Stimulated activated CD8-positive, alpha-beta memory T cell treated with anti-CD3 and anti-CD28 coated beads, Interleukin-12 subunit alpha, Interleukin-12 subunit beta, amount 100 ng/mL, for 4 hours (primary cell): ENCODE data around the gene RAB11FIP4.

Experiments
- DNase-seq: peaks from one replicate; pipeline ENCODE4 v3.0.0-alpha.2; 2020; ENCODE audit warnings: low read depth

The RAB11FIP4 gene

DNA sequence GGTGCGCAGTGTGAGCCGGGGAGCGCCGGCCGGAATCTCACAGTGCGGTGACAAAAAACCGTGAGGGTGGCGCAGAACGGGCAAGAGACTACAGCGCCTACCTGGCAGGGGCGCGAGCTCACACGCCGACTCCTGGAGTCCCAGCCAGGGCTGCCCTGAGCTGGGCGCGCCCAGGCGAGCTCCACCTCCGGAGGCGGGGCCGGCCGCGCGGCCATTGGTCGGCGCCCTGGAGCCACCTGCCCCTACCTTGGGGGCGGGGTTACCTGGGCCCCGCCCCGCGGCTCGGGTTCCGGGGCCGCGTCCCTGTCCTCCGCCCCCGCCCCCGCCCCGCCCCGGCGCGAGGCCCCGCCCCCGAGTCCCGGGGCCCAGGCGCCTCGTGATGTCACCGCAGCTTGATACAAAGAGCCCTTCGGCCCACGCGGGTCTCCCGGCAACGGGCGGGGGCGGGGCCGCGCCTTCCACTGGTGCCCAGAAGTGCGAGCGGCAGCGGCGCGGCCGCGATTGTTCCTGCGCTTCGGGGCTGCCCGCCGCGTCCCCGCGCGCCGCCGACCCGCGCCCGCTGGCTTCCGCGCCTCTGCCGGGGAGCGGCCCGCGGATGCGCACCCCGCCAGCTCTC, 96.3 kb downstream of the RAB11FIP4 start:
- DNase-seq: peak; percentile 96

DNA sequence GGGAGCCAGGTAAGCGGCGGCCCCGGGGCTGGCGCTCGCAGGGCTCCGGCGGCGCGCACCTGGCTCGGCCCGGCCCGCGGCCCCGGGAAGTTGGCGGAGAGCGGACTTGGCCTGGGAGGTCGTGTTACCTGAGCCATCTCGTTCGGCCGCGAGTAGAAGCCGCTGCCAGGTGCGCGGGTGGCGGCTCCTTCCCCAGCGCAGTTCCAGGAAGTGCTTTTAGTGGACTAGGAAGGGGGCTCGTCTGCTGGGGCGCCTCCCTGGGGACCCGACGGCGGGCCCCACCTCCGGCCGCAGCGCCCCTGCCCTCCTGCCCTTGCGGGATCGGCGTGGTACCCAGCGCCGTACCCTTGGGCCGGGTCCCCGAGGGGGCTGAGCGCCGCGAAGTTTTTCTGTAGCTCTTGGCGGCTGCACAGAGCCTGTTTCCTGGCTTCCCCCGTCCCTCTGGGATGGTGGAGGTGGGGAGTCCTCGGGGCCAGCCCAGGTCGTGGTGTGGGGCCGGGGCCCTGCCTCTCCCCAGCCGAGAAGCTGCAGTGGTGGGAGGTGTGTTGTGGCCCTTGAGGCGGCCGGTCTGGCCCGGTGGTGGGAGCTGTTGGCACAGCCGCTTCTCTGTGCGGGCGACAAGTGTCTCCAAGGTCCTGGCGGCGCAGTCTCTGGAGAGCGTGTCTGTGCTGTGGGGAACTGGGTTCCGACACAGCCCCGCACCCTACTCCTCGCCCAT, 96.9 kb downstream of the RAB11FIP4 start:
- DNase-seq: no peak

DNA sequence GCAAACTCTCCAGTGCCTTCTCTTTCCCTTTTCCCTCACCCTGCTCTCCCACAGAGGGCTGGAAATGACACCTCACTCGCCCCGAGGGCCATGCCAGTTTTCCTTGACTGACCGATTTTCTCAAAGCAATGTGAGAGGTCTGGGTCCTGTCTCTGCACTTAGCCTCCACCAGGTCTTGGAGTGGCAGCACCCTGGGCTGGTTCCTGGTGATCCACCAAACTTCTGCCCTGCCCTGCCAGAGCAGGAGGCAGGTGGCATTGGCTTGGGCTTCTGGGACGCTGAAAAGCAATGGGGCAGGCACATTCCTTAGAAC, 97.5 kb downstream of the RAB11FIP4 start:
- DNase-seq: no peak

DNA sequence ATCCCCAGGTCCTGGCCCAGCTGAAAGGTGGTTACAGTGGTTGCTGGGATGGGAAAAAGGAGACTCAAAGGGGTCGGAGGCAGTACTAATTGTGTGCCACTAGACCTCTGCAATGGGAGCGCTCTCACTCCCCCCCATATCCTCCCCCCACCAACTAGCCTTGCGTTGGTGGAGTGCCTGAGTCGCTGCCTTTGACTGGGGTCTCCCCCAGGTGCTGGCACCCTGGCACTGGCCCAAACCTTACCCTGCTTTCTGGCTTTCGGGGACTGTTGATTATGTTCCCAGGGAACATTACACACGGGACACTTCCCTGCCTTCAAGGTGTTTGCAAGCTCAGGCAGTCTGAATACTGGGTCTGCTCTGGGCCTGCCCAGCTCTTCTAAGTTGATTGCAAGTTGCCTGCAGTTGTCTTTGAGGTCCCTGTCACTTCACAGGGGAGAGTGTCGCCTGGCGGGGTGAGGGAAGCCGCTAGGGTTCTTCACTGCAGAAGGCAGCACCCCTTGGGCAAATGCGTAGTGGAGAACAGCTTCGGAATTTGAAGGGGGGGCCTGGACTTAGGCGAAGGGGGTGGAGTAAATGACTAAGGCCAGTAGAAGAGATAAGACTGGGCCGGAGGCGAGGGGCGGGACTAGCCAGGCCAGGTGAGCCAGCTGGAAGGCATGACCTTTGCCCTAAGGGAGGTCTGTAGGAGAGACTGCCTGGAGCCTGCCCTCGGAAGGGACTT, 98.0 kb downstream of the RAB11FIP4 start:
- no peak for DNase-seq

- no peak for DNase-seq
Measured at GRCh38 chr17:31490019-31490650, 98.7 kb downstream of the RAB11FIP4 start.

- DNase-seq: no peak
Measured at GRCh38 chr17:31490671-31491375, 99.3 kb downstream of the RAB11FIP4 start.

- DNase-seq: no peak
Measured at GRCh38 chr17:31491376-31492131, 100.1 kb downstream of the RAB11FIP4 start.

DNA sequence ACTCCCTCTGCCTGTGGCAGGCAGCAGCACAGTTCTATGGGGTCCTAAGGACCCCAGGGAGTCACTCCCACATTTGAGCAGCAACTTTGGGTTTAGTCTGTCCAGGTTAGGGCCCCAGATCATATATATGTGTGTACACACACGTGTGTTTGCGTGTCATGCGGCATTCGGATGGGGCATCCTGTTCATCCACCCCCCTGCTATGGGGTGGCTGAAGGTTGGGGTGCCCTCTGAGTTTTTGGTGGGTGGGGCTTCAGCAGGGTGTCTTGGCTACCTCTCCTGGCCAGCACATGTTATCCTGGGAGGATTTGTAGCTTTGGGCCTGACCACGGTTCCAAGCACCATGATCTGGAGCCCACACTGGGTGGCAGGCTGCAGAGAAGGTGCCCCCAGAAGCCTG, 100.7 kb downstream of the RAB11FIP4 start:
- DNase-seq: no peak

DNA sequence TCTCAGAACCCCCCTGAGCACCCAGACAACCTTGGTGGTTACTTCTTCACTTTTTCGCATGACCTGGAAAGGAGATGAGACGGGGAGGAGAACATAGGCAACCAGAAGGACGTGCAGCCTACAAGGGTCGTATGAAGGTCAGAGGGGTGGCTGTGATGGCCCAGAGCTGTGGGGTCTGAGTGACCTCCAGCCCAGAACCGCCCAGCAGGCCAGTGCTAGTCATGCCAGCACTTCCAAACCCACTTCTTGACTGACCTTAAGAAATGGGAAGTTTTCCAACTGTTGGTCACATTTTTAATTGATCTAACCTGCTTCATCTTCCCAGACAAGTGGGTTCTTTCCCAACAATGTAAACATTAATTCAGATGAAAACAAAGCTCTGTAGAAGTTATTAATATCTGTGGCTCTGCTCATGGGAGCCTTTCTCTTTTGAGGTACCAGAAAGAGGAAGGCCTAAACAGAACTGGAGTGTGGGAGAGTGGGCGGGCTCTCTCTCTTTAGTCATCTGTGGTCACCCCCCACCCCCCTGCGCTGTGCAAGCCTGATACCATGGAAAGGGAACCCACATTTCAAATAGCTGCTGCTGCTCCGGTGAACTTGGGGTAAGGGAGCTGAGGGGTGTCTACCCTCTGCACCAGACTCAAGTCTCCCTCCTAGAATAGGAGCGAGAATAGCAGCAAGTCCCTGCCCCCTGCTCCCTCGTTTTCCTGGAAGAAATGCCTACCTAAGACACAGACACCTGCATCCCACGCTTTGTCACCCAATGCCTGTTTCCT, 101.6 kb downstream of the RAB11FIP4 start:
- DNase-seq: peak; percentile 65

- no peak for DNase-seq
Measured at GRCh38 chr17:31493656-31494155, 102.2 kb downstream of the RAB11FIP4 start.

GRCh38 chr17:31494259-31495021, 103.0 kb downstream of the RAB11FIP4 start:
- peak; percentile 48 for DNase-seq

DNA sequence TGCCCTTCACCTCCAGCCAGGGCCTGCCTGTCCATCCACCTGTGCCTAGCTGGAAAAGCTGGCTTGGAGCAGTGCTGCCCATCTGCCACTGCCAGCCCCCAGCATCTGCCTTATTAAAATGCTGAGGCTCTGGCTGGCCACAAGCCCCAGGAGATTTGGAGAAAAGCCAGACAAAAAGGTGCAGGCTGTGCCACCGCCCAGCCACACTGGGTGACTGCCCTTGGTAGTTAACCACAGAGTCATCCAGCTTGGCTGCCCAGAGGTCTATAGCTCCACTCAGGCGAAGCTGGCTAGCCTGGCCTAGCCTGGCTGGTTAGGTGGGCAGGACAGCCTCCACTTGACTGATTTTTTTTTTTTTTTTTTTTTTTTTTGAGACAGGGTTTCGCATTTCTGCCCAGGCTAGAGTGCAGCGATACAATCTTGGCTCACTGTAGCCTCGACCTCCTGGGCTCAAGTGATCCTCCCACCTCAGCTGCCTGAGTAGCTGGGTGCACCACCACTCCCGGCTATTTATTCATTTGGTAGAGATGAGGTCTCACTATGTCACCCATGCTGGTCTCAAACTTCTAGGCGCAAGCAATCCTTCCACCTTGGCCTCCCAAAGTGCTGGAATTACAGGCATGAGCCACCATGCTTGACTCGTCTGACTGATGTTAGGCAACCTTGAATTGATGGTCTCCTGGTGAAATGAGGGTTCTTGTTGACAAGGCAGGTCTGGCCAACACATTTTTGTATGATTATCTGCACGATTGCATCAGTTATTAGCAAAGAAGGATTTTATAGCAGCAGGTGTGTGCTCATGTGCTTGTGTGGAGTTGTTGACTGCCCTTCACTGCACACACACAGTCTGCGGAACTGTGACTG, 103.8 kb downstream of the RAB11FIP4 start:
- no peak for DNase-seq

DNA sequence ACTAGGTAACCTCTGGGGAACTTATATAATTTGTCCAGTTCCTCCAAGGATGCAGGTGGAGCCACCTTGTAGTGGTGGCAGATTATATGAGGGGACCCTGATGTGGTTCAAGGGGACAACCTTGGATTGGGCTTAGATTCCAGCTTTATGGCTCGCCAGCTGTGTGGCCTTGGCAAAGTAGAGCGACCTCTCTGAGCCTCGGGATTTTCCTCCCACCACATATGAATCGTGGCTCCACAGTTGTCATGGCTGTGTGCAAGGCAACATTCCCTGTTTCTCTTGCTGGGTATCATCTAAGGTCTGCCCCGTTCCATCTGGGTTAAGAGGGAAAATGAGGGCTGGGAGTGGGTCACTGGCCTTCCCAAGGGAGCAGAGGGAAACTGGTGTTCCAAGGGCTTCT, 104.6 kb downstream of the RAB11FIP4 start:
- no peak for DNase-seq

DNA sequence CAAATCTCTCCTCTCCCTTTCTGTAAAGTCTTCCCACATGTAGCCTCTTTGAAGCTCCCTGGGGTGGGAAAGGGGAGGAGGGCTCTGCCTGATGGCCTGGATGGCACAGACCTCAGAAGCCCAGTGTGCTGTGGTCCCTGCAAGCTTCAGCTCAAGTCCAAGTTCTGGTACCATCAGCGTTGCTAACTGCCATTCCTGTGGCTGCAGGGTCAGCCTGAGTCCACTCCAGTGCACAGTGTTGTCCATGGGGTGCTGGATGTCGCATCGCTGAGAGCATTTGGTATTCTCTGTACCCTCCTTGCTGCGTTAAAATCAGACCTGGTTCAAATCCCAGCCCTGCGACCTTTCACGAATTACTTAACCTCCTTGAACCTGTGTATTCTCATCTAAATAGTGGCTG, 105.1 kb downstream of the RAB11FIP4 start:
- DNase-seq: no peak

DNA sequence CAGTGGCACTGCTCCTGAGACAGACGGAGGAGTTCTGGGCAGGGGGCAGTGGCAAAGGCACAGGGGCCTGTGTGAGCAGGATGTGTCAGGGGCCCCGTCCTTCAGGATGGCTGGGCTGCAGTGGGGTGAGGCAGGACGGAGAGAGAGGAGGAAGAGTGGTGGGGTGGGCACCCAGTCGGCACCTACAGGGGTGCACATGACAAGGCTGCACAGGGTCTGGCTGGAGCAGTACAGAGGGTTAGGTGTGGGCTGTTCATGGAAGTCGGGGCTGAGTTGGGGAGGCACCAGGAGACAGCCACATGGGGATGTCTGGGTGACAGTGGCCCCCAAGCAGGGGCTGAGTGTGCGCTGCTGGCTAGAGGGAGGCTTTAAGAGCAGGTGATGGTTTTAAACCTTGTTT, 106.0 kb downstream of the RAB11FIP4 start:
- DNase-seq: no peak

- no peak for DNase-seq
Measured at GRCh38 chr17:31497994-31498826, 106.7 kb downstream of the RAB11FIP4 start.

DNA sequence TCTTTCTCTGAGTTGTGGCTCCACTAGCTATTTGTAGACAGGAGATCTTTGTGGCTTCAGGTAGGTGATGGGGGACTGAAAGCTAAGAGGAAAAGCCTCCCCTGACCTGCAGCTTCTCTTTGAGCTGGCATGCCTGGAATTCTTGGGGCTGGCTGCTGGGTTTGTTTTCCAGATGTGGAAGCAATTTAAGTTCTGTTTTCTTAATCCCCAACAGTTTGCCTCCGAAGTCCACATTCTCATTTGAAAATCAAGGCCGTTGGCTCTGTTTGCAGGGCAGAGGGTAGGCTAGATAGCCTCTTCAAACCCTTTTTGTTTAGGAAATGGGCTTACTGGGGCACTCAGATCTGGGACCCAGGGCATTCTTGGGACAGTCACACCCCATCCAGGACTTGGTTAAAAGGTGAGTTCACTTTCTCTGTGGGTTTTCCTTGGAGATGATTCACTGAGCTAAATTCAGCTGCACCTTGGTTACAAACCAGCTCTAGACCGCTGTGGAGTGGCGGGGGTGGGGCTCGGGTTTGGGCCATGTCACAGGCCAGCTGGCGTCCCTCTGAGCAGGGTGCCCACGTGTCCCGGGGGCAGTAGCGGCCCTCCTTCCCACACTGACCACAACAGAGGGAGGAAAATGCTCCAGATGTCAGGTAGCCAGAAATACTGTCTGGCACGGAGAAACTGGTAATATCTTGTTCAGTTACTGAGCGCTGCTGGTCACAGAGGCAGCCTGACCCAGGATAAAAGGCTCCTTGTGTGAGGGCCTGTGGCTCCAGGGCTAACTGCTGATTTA, 108.5 kb downstream of the RAB11FIP4 start:
- DNase-seq: no peak
